HG02973 (cell line): ENCODE data around the gene FAF1.

Source experiments
- ATAC-seq: cut with Tn5 transposase; IDR thresholded peaks from one replicate; pipeline ENCODE4 v1.9.1; 2021; ENCODE audit warnings: moderate library complexity; ENCODE audit not compliant: unreplicated experiment

FAF1 gene

GRCh38 chr1:50710099-50710498 lies 250.0 kb downstream of the FAF1 start:
- ATAC-seq, result no peak

- ATAC-seq, result no peak
These were observed 252.2 kb downstream of the FAF1 start for GRCh38 chr1:50707824-50708223.

- no peak for ATAC-seq
These were observed 254.4 kb downstream of the FAF1 start for GRCh38 chr1:50705699-50706098.

- no peak for ATAC-seq
These were observed 255.0 kb downstream of the FAF1 start for GRCh38 chr1:50705041-50705440.

- no peak for ATAC-seq
These were observed 255.9 kb downstream of the FAF1 start for GRCh38 chr1:50704126-50704525.

- ATAC-seq, result no peak
These were observed 256.8 kb downstream of the FAF1 start for GRCh38 chr1:50703240-50703639.

GRCh38 chr1:50702395-50702794 lies 257.7 kb downstream of the FAF1 start:
- ATAC-seq, result no peak

GRCh38 chr1:50701706-50702317 lies 258.3 kb downstream of the FAF1 start:
- no peak for ATAC-seq

- ATAC-seq, result no peak
These were observed 259.4 kb downstream of the FAF1 start for GRCh38 chr1:50700621-50701020.

- ATAC-seq, result no peak
These were observed 259.9 kb downstream of the FAF1 start for GRCh38 chr1:50700214-50700613.

- ATAC-seq, result no peak
These were observed 260.3 kb downstream of the FAF1 start for GRCh38 chr1:50699795-50700194.

GRCh38 chr1:50697440-50698421 lies 262.3 kb downstream of the FAF1 start:
- ATAC-seq, result no peak

- no peak for ATAC-seq
These were observed 266.2 kb downstream of the FAF1 start for GRCh38 chr1:50693829-50694228.

- no peak for ATAC-seq
These were observed 275.9 kb downstream of the FAF1 start for GRCh38 chr1:50684185-50684584.

GRCh38 chr1:50681931-50682330 lies 278.1 kb downstream of the FAF1 start:
- no peak for ATAC-seq

GRCh38 chr1:50667710-50668356 lies 292.2 kb downstream of the FAF1 start:
- no peak for ATAC-seq

GRCh38 chr1:50667272-50667671 lies 292.8 kb downstream of the FAF1 start:
- no peak for ATAC-seq

- ATAC-seq, result no peak
These were observed 293.2 kb downstream of the FAF1 start for GRCh38 chr1:50666849-50667248.

GRCh38 chr1:50665413-50665812 lies 294.7 kb downstream of the FAF1 start:
- ATAC-seq, result no peak

GRCh38 chr1:50661626-50662025 lies 298.4 kb downstream of the FAF1 start:
- no peak for ATAC-seq

- no peak for ATAC-seq
These were observed 300.9 kb downstream of the FAF1 start for GRCh38 chr1:50659107-50659662.
